Posterior vena cava (tissue), 2 donors: ENCODE results near the gene SEC16B. TPM values are rescaled to one million over a fixed set of nuclear protein-coding genes. Genes with fewer than 3 reads are reported as not detected.
"Not testable (repeated sequence)": the region's sequence is repeated elsewhere in the genome, so short reads cannot be mapped to it uniquely, and the experiment has no call there.

Experiments used
- DNase-seq: peaks from one replicate; pipeline ENCODE4 v3.0.0-alpha.2; 2020; ENCODE audit warnings: low spot score
- intact Hi-C, 2 donors: fragments of 100-400 bp; cut with DNase I; formaldehyde crosslinking; loops; one replicate each; pipeline versions ENCODE4 v1.14.1 to v1.14.2; 2022 to 2023
- long read RNA-seq, 2 donors: library from polyadenylated mRNA; unstranded; transcript quantifications; one replicate each; pipeline ENCODE4 v2.0.0, GENCODE V29; 2020 to 2021
- total RNA-seq, 2 donors: library from RNA; stranded (reverse); fragmentation: NEBNext Ultra II Directional; extraction: Animal tissue kit (Norgen Biotek cat#: 25700); gene quantifications; one replicate each; pipeline ENCODE4 v1.2.1, GENCODE V29; 2021
- donor health status: DM: yes; HTN: yes; CAD: no.
- donor health status: DM: yes; HTN: yes; CAD: no.

The SEC16B gene
- total RNA-seq, result 1 to 10 TPM; 2.6 to 4.9 TPM
- long read RNA-seq, donor 1, result 0 reads
- long read RNA-seq, donor 2, result 0 reads

DNA sequence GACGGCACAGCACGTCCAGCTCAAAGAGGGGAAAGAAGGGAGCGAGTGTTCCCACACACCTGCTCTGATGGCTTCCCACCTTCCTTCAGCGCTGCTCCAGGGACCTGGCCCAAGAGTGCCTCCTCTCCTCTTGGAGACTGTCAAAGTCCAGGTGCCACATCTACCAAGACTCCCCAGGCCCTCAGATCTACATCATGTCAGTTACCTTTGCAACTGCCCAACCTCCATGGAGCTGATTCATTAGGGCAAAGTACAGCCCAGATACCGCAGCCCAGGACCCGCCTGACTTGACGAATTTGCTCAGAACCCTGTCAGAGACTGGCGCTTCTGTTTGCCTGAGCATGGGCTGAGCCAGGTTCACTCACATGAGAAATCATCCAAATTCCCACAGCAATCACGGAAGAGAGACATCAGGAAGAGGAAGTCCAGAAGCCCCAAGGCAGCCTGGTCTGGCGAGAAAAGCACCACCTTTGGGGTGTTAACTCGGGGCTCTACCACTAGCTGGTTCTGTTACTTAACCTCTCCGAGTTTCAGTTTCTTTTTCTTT lies at the start of gene SEC16B:
Gene SEC16B (minus strand): TSS at position 234 of the 547 bp plus-strand sequence. CDS start 2,077 bp downstream, outside the sequence.
- intact Hi-C loops, result no loop called here

DNA sequence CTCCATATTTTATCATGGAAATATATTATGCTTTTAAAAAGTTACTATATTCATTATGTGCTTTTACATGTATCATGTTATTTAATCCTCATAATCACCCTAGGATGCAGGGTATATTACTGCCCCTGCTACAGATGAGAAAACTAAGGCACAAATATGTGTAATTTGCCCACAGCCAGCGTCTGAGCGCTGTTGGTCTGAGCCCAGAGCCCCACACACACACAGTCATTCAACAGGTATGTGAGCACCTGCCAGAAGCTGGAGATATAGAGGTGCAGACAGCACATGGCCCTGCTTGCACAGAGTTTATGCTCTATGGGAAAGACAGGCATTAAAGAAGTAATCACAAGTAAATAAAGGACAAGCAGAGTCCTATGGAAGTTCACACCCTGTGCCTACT lies 49.8 kb upstream of the SEC16B start:
- no peak for DNase-seq
- intact Hi-C loops, result no loop called here

More for the DNA sequence above, at the start of gene SEC16B:
- DNase-seq, result no peak

DNA sequence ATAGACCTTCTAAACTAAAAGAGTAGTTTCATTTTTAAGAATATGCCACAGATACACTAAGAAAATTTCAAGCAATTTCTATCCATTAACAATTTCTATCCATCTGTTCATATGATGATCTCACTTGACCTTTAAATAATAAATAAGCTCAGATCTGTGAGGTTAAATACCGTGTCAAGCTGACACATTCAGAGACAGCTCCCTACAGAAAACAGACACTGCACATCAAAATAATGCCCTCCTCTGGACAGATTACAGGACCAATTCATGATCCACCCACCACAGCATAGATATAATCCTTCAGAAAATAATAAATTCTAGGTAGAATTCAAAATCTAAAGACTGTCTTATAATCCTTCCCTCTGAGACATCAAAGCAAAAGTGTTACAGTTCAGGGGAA lies 49.4 kb upstream of the SEC16B start:
- intact Hi-C loops, result no loop called here
- DNase-seq, result no peak

DNA sequence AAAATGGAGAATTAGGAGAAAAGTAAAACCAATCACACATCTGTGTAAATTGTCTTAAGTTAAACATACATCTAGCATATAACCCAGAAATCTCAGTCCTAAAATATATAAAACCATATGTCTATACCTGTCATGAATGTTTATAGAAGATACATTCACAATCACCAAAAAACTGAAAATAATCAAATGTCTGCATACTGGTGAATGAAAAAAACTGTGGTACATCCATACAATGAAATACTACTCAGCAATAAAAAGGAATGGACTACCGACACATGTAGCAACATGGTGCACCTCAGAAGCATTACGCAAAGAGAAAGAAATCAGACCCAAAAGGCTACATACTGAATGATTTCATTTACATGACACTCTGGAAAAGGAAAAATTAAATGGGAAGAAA lies 47.7 kb upstream of the SEC16B start:
- intact Hi-C loops, result no loop called here
- DNase-seq, result no peak

- intact Hi-C loops, result no loop called here
- DNase-seq, result no peak
Observed at GRCh38 chr1:178011864-178012503, 42.1 kb upstream of the SEC16B start.

GRCh38 chr1:178011465-178011828 lies 41.6 kb upstream of the SEC16B start:
- intact Hi-C loops, result no loop called here
- DNase-seq, result no peak

- intact Hi-C loops, result no loop called here
- DNase-seq, result no peak
Observed at GRCh38 chr1:178010674-178011464, 41.0 kb upstream of the SEC16B start.

DNA sequence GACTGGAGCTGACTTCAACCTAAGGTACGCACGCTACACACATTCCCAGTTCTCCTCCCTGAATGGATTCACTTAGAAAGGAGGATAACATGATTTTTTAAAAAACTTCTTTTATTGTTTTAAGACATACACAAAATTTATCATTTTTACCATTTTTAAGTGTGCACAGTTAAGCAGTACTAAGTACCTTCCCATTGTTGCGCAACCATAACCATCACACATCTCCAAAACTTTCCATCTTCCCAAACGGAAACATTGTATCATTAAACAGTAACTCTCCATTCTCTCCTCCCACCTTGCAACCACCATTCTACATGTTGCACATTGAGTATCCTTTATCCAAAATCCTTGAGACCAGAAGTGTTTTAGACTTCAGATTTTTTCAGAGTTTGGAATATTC lies 36.2 kb upstream of the SEC16B start:
- DNase-seq, result no peak
- intact Hi-C loops, result no loop called here

DNA sequence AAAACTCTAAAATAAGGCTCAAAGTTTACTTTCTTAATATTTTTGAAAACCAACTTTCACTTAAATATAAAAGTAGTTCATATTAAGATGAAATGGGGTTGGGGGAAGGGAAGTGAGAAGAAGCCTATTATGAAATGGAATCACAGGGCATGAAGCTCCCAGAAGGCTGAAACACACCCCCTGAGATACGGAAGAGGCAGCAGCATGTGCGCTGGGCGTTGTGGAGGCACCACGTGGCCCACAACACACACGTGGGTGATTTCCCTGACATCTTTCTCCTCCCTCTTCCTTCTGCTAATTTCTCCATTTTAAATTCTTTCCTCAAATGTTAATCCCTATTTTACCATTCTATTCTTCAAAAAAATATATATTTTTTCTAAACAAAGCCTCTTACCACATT lies 35.6 kb upstream of the SEC16B start:
- intact Hi-C loops, result no loop called here
- no peak for DNase-seq

DNA sequence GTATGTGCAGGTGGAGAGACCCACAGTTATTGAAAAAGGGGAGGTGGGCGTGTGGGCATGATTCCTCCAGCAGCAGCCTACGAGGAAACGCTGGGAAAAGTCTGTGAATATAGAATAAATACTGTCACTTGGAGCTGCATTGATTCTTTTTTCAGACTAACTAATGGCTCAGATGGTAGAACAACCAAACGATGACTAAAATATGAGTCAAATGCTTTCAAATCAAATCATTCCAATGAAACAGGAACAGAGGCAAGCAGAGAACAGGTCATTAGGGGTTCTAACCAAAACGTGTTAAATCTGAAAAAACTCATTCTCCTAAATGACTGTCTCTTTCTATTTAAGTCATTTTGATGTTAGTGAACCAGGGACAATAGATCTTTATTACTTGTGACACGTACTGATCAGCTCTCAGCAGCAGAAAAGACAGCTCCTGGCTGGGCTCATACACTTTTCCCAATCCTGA lies 35.1 kb upstream of the SEC16B start:
- no peak for DNase-seq
- intact Hi-C loops, result no loop called here

DNA sequence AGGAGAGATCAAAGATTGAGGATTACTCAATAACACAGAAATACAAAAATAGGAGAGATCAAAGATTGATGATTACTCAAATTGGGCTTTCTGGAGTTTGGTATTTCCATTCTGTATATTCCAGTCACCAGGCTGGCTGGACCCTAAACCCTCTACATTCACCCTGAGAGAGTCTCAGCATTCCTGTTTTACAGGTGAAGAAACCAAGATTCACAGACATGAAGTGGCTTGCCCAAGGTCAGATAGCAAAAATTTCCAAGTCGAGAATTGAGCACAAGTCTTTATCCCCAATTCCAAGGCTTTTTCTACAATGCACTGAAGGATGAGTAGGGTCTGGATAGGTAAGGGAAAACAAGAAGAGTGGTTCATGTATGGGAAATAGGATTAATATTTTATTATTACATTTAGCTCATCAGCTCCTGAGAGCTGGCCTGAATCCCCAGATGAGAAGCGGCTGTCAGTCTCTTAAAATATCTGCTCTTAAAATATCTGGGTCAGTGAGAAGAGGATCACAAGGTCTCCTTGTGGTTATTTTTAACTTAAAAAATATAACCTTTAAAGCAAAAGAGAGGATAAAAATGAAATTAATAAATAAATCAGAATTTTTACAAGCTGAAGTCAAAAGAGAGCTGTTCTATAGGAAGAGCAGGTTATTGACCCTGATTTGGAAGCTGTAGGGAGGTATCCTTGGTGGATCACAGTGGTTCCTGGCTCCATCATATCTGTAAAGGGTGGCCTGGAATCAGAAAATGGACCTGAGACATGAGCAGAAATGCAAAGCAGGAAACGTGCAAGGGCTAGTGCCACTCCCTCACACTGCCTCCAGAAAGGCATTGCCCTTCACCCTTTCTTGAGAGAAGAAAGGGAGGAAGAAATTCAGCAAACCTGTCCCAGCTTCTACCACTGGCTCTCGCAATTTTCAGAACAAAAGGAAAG lies 29.1 kb upstream of the SEC16B start:
- no peak for DNase-seq
- intact Hi-C loops, result no loop called here

GRCh38 chr1:177996957-177997356 lies 27.1 kb upstream of the SEC16B start:
- no peak for DNase-seq
- intact Hi-C loops, result no loop called here

DNA sequence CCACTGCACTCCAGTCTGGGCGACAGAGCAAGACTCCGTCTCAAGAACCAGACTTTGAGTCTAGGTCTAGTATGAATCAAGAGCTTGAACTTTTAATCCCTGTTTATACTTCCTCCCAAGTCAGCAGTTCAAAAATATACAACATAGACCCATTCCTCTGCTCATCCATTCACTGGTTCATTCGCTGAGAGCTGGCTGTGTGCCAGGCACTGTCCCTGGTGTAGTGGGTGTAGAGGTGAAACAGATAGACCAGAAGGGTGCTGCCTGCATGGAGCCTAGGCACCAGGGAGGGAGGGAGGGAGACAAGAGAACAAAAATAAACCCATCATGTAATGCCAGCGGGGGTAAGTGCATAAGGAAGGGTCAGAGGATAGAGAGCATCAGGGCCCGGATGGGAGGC lies 25.5 kb upstream of the SEC16B start:
- DNase-seq, result no peak
- intact Hi-C loops, result no loop called here

- DNase-seq, intact Hi-C loops: not testable (repeated sequence)
Observed at GRCh38 chr1:177986281-177986680, 16.4 kb upstream of the SEC16B start.

GRCh38 chr1:177984761-177985160 lies 14.9 kb upstream of the SEC16B start:
- no peak for DNase-seq
- intact Hi-C loops, result no loop called here

DNA sequence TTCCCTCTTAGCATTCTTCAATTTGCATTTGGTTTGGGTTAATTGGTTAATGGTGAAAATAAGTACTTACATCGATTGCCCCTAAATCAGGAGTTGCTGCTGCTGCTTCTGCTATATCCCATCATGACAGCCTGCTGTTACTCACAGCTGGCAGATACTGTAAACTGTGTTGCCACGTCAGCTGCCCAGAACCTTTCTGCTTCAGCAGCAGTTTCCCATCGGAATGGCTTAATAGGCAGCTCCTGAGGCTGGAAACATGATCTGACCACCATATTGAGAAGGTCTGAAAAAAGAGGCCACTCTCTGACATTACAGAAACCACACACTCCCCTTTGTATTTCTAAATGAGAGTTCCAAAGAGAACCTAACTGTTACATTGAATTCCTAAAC lies 14.3 kb upstream of the SEC16B start:
- intact Hi-C loops, result no loop called here
- DNase-seq, result peak; percentile 84

- intact Hi-C loops, result no loop called here
- no peak for DNase-seq
Observed at GRCh38 chr1:177983482-177984135, 13.8 kb upstream of the SEC16B start.

DNA sequence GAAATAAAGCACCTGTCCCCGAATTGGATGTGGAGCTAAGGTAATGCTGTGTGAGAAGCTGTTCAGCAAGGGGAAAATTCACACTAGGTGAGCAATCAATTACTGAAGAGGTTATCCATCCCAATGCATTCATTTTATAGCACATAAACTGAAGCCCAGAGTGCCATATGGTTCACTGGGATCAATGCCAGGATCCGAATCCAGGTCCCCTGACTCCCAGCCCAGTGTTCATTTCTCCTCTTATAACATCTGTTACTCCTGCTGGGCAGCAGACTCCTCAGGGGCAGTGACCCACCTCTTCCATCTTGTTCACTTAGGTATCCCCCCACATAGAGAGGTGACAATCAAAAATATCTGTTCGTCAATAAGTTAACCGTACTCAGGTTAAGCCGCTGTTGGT lies 13.2 kb upstream of the SEC16B start:
- intact Hi-C loops, result no loop called here
- DNase-seq, result no peak

DNA sequence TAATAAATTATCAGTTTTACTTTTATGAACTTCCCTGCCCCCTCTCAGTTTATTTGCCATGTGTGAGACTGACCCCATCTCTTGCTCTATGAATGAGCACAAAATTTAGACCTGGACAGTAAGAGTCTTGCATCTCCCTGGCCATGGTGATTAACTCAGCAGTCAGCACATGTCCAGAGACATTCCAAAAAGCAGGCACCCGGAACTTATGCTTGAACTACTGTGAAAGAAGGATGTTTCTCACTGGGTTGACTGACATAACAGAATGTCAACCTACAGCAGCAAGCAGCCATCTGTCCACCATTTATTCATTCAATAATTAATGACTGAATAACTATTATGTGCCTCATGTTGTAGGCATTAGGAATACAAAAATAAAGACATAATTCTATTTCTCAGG lies 11.3 kb upstream of the SEC16B start:
- no peak for DNase-seq
- intact Hi-C loops, result no loop called here
